Hepatocyte (in vitro differentiated cells): ENCODE results near the gene LGALS7B. TPM values are rescaled to one million over a fixed set of nuclear protein-coding genes. Genes with fewer than 3 reads are reported as not detected.

Source experiments
- DNase-seq: peaks from one replicate; pipeline ENCODE4 v3.0.0-alpha.2; 2016; ENCODE audit warnings: low spot score
- H2AFZ ChIP-seq: fragments of 200-600 bp; sonication (generic); 2 replicates; pipeline ENCODE4 v1.6.0; 2016; ENCODE audit warnings: antibody characterized with exemption, mild to moderate bottlenecking
- H3K27ac ChIP-seq: fragments of 200-600 bp; sonication (generic); 2 replicates; pipeline ENCODE4 v1.5.1; 2016; ENCODE audit warnings: mild to moderate bottlenecking
- H3K27me3 ChIP-seq: fragments of 200-600 bp; sonication (generic); 2 replicates; pipeline ENCODE4 v1.6.1; 2016
- H3K36me3 ChIP-seq: fragments of 200-600 bp; sonication (generic); replicated peaks from 2 replicates; pipeline ENCODE4 v1.5.1; 2016; ENCODE audit warnings: low read depth; ENCODE audit not compliant: insufficient read depth
- H3K4me1 ChIP-seq: fragments of 200-600 bp; sonication (generic); 2 replicates; pipeline ENCODE4 v1.5.1; 2016; ENCODE audit warnings: mild to moderate bottlenecking, moderate library complexity; ENCODE audit not compliant: insufficient read depth
- H3K4me2 ChIP-seq: fragments of 200-600 bp; sonication (generic); 2 replicates; pipeline ENCODE4 v1.6.0; 2016
- H3K4me3 ChIP-seq: fragments of 200-600 bp; sonication (generic); 2 replicates; pipeline ENCODE4 v1.5.1; 2016; ENCODE audit warnings: mild to moderate bottlenecking
- H3K79me2 ChIP-seq: fragments of 200-600 bp; sonication (generic); 2 replicates; pipeline ENCODE4 v1.6.0; 2017; ENCODE audit warnings: mild to moderate bottlenecking
- H3K9me2 ChIP-seq: fragments of 200-600 bp; sonication (generic); replicated peaks from 2 replicates; pipeline ENCODE4 v1.6.0; 2017; ENCODE audit warnings: mild to moderate bottlenecking; ENCODE audit not compliant: insufficient read depth
- H3K9me3 ChIP-seq: fragments of 200-600 bp; sonication (generic); 2 replicates; pipeline ENCODE4 v1.5.1; 2016; ENCODE audit warnings: low read depth, mild to moderate bottlenecking
- H4K20me1 ChIP-seq: fragments of 200-600 bp; sonication (generic); 2 replicates; pipeline ENCODE4 v1.6.0; 2016; ENCODE audit warnings: mild to moderate bottlenecking; ENCODE audit not compliant: insufficient read depth, poor library complexity, severe bottlenecking
- EZH2 ChIP-seq: fragments of 200-600 bp; sonication (generic); IDR thresholded peaks from 2 replicates; pipeline ENCODE4 v1.6.1; 2016; ENCODE audit warnings: antibody characterized with exemption, mild to moderate bottlenecking, borderline replicate concordance
- EZH2phosphoT487 ChIP-seq: fragments of 200-600 bp; sonication (generic); IDR thresholded peaks from one replicate; pipeline ENCODE4 v1.6.1; 2018; ENCODE audit warnings: antibody characterized with exemption, mild to moderate bottlenecking, low read depth, moderate library complexity; ENCODE audit not compliant: unreplicated experiment, severe bottlenecking
- WGBS: methylation state at CpG from one replicate; pipeline ENCODE4 v1.1.6; 2016; ENCODE audit warnings: low lambda C conversion rate; ENCODE audit errors: missing lambda C conversion rate; 5-methylcytosine and 5-hydroxymethylcytosine counted together
- polyA plus RNA-seq: library from polyadenylated mRNA; unstranded; fragments of >200 nt; fragmentation: Nextera tagmentation; extraction: Ambion mirVana; gene quantifications from 2 replicates; pipeline ENCODE4 v1.2.1, GENCODE V29; 2016
- total RNA-seq: library from RNA; depleted of rRNA; stranded (reverse); fragments of >200 nt; gene quantifications from 2 replicates; pipeline ENCODE4 v1.2.3, GENCODE V29; 2014
- TF ChIP-seq, protein P1 (sequence below): fragments of 200-600 bp; sonication (generic); IDR thresholded peaks from 2 replicates; pipeline ENCODE4 v1.5.1; 2016; ENCODE audit warnings: antibody characterized with exemption, mild to moderate bottlenecking; ENCODE audit not compliant: poor library complexity

The LGALS7B gene
- total and polyA plus RNA-seq, 2 experiments from 2014 or later: not detected

DNA sequence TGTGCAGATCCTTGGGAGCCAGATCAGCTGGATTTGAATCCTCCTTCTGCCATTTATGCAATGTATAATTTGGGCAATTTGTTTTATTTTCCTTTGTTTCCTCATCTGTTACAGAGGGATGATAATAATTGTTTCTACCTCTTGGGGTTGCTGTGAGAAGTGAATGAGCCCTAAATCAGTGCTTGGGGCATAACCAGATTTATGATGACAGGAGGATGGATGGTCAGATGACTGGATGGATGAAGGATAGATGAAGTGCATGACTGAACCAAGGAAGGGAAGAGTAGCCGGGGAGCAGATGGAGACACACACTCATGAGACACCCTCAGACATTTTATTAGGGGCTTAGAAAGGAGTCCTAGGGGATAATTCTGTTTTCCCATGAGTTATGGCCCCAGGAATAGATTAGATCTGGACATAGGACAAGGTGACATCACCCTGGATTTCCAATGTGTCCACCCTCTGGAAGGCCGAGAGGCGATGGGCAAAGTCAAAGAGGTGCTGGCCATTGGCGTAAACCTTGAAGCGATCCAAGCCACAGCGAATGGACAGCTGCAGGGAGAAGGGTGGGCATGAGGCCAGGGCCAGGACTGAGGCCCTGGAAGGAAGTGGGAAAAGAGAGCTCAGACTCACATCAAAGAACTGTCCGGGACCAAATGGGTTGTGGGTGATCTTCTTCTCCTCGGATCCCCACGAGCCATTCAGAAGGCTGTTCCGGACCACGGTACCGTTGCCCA is 12.5 kb downstream of the LGALS7B start:
- no peak for DNase-seq
- no peaks in the 10 kb centered on the region for H3K79me2 ChIP-seq
- no peaks in the 10 kb centered on the region for H3K27me3 ChIP-seq
- no peak overlapping the region for H2AFZ ChIP-seq
- TF ChIP-seq EZH2: no peak
- TF ChIP-seq EZH2phosphoT487: no peak
- TF ChIP-seq, protein P1, sequence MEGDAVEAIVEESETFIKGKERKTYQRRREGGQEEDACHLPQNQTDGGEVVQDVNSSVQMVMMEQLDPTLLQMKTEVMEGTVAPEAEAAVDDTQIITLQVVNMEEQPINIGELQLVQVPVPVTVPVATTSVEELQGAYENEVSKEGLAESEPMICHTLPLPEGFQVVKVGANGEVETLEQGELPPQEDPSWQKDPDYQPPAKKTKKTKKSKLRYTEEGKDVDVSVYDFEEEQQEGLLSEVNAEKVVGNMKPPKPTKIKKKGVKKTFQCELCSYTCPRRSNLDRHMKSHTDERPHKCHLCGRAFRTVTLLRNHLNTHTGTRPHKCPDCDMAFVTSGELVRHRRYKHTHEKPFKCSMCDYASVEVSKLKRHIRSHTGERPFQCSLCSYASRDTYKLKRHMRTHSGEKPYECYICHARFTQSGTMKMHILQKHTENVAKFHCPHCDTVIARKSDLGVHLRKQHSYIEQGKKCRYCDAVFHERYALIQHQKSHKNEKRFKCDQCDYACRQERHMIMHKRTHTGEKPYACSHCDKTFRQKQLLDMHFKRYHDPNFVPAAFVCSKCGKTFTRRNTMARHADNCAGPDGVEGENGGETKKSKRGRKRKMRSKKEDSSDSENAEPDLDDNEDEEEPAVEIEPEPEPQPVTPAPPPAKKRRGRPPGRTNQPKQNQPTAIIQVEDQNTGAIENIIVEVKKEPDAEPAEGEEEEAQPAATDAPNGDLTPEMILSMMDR: no peak
- H3K27ac ChIP-seq: no peak overlapping the region
- H3K4me3 ChIP-seq: no peak overlapping the region
- 98% methylated on average over 12 of the region's 12 CpGs for WGBS
- H3K9me3 ChIP-seq: no peaks in the 10 kb centered on the region
- no peaks in the 10 kb centered on the region for H3K36me3 ChIP-seq
- H3K4me2 ChIP-seq: no peak overlapping the region
- H4K20me1 ChIP-seq: no peaks in the 10 kb centered on the region
- peaks cover 3% of the 10 kb centered on the region for H3K4me1 ChIP-seq
- H3K9me2 ChIP-seq: no peaks in the 10 kb centered on the region

DNA sequence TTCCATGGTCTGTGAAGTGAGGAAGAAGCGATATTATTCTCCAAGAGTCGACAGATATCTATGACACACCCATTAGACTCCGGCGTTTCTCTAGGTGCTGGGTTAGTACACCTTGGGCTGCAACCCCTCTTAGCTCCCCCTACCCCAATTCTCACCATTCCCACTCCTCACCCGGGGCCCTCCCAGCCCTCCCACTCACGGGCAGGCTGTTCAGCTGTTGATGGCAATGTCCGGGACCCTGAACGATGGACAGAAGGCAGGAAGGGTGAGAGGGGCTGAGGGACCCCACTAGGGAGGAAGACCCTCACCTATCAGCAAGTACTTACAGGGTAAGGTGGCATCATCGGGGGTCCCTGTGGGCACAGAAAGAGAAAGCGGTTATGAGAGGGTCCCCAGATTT is 14.5 kb downstream of the LGALS7B start:
- Histone ChIP-seq H2AFZ (no peak overlapping the region), H3K36me3 (no peaks in the 10 kb centered on the region), H3K79me2 (no peaks in the 10 kb centered on the region), H3K4me3 (no peak overlapping the region), H3K9me3 (no peaks in the 10 kb centered on the region), H3K4me2 (no peak overlapping the region), H3K27me3 (no peaks in the 10 kb centered on the region), H3K27ac (no peak overlapping the region), H3K4me1 (peaks cover 6% of the 10 kb centered on the region), H4K20me1 (no peaks in the 10 kb centered on the region), H3K9me2 (no peaks in the 10 kb centered on the region)
- no peak for DNase-seq
- 94% methylated on average over 10 of the region's 10 CpGs for WGBS
- TF ChIP-seq EZH2 (no peak), EZH2phosphoT487 (no peak)
- TF ChIP-seq, protein P1: no peak

DNA sequence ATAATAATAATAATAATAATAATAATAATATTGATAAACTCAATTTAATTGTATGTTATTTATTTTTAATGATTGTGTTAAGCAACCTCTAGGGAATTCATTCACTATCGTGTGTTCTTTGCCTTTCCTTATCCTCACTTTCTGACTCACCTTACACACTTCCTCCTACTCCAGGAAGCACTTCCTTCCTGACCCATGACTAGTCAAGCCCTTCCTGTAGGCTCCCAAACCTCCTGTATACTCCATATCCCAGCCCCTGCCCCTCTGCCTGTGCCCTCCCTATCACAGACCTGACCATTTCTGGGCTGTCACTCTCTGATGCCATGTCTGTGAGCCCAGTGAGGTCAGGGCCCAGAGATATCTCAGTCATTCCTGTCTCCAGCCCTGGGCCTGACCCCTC is 16.2 kb downstream of the LGALS7B start:
- Histone ChIP-seq H3K36me3 (no peaks in the 10 kb centered on the region), H3K9me2 (no peaks in the 10 kb centered on the region), H4K20me1 (no peaks in the 10 kb centered on the region), H3K4me1 (peaks cover 3% of the 10 kb centered on the region), H3K4me3 (no peak overlapping the region), H2AFZ (no peak overlapping the region), H3K4me2 (no peak overlapping the region), H3K9me3 (no peaks in the 10 kb centered on the region), H3K27me3 (no peaks in the 10 kb centered on the region), H3K79me2 (no peaks in the 10 kb centered on the region), H3K27ac (no peak overlapping the region)
- WGBS: 83% methylated on average over 1 of the region's 1 CpG
- TF ChIP-seq EZH2phosphoT487 (no peak), EZH2 (no peak)
- TF ChIP-seq, protein P1: no peak
- DNase-seq: no peak
